CD4-positive, alpha-beta T cell treated with Interleukin-2 at 100 ng/mL for 4 hours (primary cell): ENCODE data around the gene MRPL54.
"Not testable (repeated sequence)": the region's sequence is repeated elsewhere in the genome, so short reads cannot be mapped to it uniquely, and the experiment has no call there.

Experiments used
- DNase-seq: peaks from one replicate; pipeline ENCODE4 v3.0.0-alpha.2; 2020; ENCODE audit warnings: low spot score

MRPL54 gene

DNA sequence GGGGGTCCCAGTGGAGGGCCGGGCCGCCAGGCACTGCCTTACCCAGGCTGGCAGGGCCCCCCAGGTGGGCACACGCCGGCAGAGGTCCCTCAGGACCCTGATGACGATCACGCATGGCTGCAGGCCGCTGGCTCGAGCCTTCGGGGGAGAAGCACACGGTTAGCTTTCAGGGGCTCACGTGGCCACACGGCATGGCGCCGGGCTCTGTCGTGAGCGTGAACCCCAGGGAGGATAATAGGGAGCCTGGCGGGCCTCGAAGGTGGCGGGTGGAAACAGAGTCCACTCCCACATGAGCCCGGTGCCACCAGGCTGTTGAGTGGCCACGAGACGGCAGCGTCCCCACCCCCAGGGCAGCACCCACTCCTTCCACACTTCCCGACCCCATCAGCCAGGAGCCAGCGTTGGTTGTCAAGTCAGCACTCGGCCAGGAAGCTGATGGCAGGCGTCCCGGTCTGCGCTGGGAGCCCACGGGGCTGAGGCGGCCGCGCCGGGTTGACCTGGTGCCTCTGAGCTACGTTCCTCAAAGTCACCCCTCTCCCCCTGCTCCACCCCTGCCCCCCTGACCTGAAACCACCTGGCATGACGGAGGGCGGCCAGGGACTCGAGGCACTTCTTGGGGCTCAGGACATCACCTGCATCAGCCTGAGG is 48.4 kb downstream of the MRPL54 start:
- DNase-seq = no peak

DNA sequence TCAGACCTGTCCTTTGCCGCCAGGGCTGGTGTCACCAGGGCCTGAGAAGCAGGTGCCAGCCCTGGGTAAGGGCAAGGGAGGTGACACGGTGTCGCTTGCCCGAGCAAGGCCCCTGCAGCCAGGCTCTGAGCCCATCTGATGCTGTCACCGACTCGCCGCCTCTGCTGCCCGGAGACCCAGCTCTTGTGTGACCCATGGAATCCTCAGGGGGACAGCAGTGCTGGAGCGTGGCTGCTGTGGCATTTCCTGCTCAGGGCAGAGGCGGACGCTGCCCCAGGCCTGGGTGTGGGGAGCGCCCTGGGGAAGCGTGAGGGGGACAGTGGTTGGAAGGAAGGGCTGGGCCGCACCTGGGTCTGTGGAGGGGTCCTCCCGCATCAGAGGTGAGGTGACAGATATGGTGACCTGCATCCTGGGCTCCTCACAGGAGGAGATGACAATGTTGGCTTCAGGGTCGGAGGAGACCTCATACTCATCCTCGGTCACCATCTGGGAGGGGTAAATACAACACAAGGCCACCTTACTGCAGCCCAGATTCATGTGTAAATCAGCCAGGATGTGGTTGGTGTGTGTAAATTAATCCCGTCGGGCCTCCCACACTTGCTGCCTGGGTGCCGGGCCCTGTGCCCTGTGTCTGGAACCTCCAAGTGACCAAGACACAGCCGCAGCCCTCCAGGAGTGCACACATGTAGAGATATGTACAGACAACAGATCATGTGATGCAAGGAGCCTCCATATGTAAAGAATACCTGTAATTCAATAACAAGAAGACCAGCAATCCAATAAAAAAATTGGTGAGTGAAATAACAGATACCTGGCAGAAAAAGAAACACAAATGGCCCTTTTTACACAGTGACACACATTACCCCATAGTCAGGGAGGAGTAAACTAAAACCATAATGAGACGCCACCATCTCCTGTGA is 51.3 kb downstream of the MRPL54 start:
- peak; percentile 18 for DNase-seq

DNA sequence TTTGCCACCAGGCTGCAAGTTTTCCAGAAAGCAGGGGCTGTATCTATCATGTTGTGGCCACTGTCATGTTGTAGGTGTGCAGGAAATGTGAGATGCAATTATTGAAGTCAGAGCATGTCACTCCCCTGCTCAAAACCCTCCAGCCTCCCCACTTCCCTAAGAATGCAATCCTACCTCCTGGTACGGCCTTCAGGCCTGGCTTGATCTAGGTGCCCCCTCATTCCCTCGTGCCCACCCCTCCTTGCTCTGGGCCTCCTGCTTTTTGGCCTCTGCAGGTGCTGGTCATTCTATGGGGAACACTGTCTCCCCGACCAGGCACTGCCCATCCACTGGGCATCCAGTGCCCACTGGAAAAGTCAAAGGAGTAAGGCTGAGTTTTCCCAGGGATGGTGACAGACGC is 52.2 kb downstream of the MRPL54 start:
- no peak for DNase-seq

DNA sequence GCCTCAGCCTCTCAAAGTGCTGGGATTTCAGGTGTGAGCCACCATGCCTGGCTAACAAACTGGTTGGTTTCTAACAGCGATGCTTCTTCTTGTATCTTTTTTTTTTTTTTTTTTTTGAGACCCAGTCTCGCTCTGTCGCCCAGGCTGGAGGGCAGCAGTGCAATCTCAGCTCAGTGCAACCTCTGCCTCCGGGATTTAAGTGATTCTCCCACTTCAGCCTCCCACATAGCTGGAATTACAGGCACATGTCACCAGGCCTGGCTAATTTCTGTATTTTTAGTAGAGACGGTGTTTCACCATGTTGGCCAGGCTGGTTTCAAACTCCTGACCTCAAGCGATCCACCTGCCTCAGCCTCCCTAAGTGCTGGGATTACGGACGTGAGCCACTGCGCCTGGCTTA is 53.7 kb downstream of the MRPL54 start:
- not testable (repeated sequence) for DNase-seq

DNA sequence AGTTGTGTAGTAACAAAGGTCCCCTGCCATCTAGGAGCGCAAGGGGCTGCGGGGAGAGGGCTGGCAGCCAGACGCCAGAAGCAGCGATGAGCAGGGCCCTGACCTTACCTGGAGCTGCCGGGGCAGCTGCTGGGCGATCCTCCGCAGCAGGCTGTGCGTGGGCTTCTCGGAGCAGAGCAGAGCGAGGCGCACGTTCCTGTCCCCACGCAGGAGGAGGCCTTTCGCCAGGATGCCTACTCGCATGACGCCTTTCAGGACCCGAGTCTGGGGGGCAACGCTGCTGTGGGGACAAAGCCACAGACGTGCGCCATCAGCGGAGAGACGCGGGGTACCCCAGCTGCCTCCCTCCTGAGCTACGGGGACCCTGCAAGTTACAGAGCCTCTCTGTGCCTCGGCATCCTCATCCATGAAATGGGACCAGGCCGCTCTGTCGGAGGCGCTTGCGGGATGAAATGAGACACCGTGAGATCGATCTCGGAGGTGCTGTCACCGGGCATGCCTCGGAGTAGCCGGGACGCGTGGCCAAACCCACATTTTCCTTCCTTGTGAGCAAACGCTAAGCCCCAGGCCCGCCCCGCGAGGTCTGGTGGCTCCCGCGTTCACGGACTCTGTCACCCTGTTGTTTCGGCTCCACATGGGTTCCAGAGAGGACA is 54.2 kb downstream of the MRPL54 start:
- no peak for DNase-seq
